H7 (cell line): ENCODE measurements around the gene OR6P1. TPM values are rescaled to one million over a fixed set of nuclear protein-coding genes. Genes with fewer than 3 reads are reported as not detected.

Experiments used
- DNase-seq: peaks from one replicate; pipeline ENCODE4 v3.0.0; 2012
- H3K27me3 ChIP-seq: 2 replicates; pipeline ENCODE4 v1.6.0; 2011; ENCODE audit warnings: mild to moderate bottlenecking, low read length; ENCODE audit not compliant: control insufficient read depth, insufficient read depth
- H3K36me3 ChIP-seq: replicated peaks from 2 replicates; pipeline ENCODE4 v1.5.1; 2011; ENCODE audit warnings: low read length; ENCODE audit not compliant: control insufficient read depth, insufficient read depth
- H3K4me3 ChIP-seq: 2 replicates; pipeline ENCODE4 v1.5.1; 2011; ENCODE audit warnings: low read depth, mild to moderate bottlenecking, control low read depth, low read length, moderate library complexity; ENCODE audit not compliant: insufficient read depth
- total RNA-seq: library from RNA; depleted of rRNA; stranded (reverse); fragments of >200 nt; shearing (Covaris generic); gene quantifications from 2 replicates; pipeline ENCODE4 v1.2.3, GENCODE V29; 2014; rRNA removed

Gene OR6P1
- total RNA-seq, 1 experiment from 2014 or later: not detected

- DNase-seq: no peak
- no peaks in the 10 kb centered on the region for H3K36me3 ChIP-seq
Observed at GRCh38 chr1:158547533-158547932, 22.8 kb downstream of the OR6P1 start.

GRCh38 chr1:158537609-158538008, 32.8 kb downstream of the OR6P1 start:
- Histone ChIP-seq H3K27me3 (no peaks in the 10 kb centered on the region), H3K36me3 (no peaks in the 10 kb centered on the region), H3K4me3 (no peak overlapping the region)
- DNase-seq: no peak

More at GRCh38 chr1:158547533-158547932, 22.8 kb downstream of the OR6P1 start:
- Histone ChIP-seq H3K27me3 (no peaks in the 10 kb centered on the region), H3K4me3 (no peak overlapping the region)

GRCh38 chr1:158534496-158534895, 35.9 kb downstream of the OR6P1 start:
- H3K27me3 ChIP-seq: no peaks in the 10 kb centered on the region
- H3K36me3 ChIP-seq: no peaks in the 10 kb centered on the region
- no peak for DNase-seq

GRCh38 chr1:158527190-158527815, 43.1 kb downstream of the OR6P1 start:
- Histone ChIP-seq H3K27me3 (no peaks in the 10 kb centered on the region), H3K4me3 (no peak overlapping the region), H3K36me3 (no peaks in the 10 kb centered on the region)
- DNase-seq: peak; percentile 2

More at GRCh38 chr1:158534496-158534895, 35.9 kb downstream of the OR6P1 start:
- H3K4me3 ChIP-seq: no peak overlapping the region

DNA sequence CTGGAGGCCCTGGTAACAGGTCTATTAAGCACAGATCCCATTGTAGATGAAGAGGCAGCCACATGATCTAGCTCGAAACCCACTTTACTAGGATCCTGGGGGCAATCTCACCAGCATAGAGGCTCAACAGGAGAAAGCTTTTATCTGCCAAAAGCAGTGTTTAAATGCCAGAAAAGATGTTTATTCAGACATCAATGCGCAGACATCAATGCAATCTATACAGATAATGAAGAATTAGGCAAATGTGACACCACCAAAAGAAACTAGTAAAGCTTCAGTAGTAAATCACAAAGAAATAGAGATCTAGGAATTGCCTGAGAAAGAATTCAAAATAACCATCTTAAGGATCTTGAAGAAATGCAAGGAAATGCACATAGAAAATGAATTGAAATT, 48.7 kb downstream of the OR6P1 start:
- DNase-seq: no peak
- Histone ChIP-seq H3K36me3 (no peaks in the 10 kb centered on the region), H3K27me3 (no peaks in the 10 kb centered on the region), H3K4me3 (no peak overlapping the region)

DNA sequence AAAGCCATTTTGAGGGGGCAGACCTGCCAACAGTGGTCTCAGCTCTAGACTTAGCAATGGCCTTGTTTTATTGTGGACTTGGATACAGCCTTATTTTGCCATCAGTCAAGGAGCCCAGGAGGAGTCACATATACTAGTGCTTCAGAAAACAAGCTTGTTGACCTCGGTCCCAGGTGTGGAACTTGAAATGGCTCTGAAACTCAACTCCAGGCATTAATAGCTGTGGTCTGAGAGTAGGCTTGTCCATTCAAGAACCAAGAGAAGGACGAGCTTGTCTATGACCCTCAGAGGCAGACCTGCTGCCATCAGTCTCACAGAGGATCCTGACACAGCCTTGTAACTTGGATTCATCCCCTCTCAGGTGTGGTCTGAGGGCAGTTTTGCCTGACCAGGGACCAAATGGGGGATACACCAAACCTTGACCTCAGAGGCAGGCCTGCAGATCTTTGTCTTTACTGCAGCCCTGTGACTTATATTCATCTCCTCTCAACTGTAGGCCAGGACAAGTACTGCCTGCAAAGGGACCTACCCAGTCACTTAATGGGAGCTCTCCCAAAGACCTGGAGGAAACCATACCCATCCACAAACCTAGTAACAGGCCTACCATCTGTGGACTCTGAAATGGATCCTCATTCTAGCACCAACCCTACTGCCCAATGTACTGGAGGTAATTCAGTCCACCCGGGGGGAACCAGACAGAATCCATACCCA, 49.3 kb downstream of the OR6P1 start:
- Histone ChIP-seq H3K27me3 (no peaks in the 10 kb centered on the region), H3K4me3 (no peak overlapping the region), H3K36me3 (no peaks in the 10 kb centered on the region)
- no peak for DNase-seq

DNA sequence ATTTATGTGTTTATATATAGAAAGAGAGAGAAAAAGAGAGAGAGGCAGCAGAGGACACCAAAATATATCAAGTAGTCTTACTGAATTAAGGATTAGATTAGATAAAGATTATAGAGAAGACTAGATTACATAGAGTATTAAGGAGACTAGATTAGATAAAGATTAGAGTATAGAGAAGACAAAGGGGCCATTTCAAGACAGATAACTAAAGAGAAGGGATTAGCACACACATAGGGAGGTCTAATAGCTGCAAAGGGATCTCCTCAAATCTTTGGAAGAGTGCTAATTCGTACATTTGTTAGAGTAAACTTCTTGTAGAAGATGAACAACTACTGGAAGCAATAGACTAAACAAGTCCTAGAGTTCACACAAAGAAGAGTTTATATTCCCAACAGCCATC, 50.4 kb downstream of the OR6P1 start:
- no peak for DNase-seq
- Histone ChIP-seq H3K4me3 (no peak overlapping the region), H3K27me3 (no peaks in the 10 kb centered on the region), H3K36me3 (no peaks in the 10 kb centered on the region)

DNA sequence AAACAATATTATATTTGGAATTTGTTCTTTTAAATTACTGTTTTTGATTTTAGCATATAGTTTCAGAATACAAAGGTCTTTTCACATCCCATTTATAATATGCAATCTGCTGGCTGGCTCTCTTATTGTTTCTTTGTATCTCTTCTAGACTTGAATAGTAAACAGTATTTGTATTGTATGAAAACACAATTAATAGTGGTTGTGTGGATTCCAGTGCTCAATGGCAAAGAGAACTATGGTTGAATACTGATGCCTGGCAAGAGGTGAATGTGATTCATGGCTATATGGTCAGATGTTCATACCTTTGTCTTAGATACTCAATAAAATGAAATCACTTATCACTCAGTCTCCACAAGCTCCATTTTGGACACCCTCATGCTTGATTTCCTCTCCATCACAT, 53.4 kb downstream of the OR6P1 start:
- H3K36me3 ChIP-seq: no peaks in the 10 kb centered on the region
- H3K4me3 ChIP-seq: no peak overlapping the region
- DNase-seq: no peak
- no peaks in the 10 kb centered on the region for H3K27me3 ChIP-seq

Other genes with a start within 250 kb of the OR6P1 start
- gene CD1B, start 239.0 kb downstream of the OR6P1 start, total RNA-seq: not detected in 2 replicates
- gene CD1E, start 216.7 kb downstream of the OR6P1 start, total RNA-seq: not detected in 2 replicates
- gene OR10T2, start 171.1 kb downstream of the OR6P1 start, total RNA-seq: not detected in 2 replicates
- not detected in 2 replicates for gene OR10K2, start 144.3 kb downstream of the OR6P1 start, total RNA-seq
- gene OR10K1, start 108.7 kb downstream of the OR6P1 start, total RNA-seq: not detected in 2 replicates
- gene OR10R2, start 98.4 kb downstream of the OR6P1 start, total RNA-seq: not detected in 2 replicates
- not detected in 2 replicates for gene OR6Y1, start 16.2 kb downstream of the OR6P1 start, total RNA-seq
- gene OR10X1, start 9.3 kb upstream of the OR6P1 start, total RNA-seq: not detected in 2 replicates
- not detected in 2 replicates for gene OR10Z1, start 34.7 kb upstream of the OR6P1 start, total RNA-seq
- not detected in 2 replicates for gene SPTA1, start 116.1 kb upstream of the OR6P1 start, total RNA-seq
- gene OR6K2, start 130.1 kb upstream of the OR6P1 start, total RNA-seq: not detected in 2 replicates
- gene OR6K3, start 150.1 kb upstream of the OR6P1 start, total RNA-seq: not detected in 2 replicates
- not detected in 2 replicates for gene OR6K6, start 184.1 kb upstream of the OR6P1 start, total RNA-seq
- gene OR6N1, start 201.6 kb upstream of the OR6P1 start, total RNA-seq: not detected in 2 replicates
- gene OR6N2, start 210.6 kb upstream of the OR6P1 start, total RNA-seq: not detected in 2 replicates